ENCODE data around the gene BLOC1S1. TPM values are rescaled to one million over a fixed set of nuclear protein-coding genes. Genes with fewer than 3 reads are reported as not detected.

Gene BLOC1S1
- total RNA-seq, 6 donors from 2014 or later, result 34.6 to 255 (median 139) TPM

DNA sequence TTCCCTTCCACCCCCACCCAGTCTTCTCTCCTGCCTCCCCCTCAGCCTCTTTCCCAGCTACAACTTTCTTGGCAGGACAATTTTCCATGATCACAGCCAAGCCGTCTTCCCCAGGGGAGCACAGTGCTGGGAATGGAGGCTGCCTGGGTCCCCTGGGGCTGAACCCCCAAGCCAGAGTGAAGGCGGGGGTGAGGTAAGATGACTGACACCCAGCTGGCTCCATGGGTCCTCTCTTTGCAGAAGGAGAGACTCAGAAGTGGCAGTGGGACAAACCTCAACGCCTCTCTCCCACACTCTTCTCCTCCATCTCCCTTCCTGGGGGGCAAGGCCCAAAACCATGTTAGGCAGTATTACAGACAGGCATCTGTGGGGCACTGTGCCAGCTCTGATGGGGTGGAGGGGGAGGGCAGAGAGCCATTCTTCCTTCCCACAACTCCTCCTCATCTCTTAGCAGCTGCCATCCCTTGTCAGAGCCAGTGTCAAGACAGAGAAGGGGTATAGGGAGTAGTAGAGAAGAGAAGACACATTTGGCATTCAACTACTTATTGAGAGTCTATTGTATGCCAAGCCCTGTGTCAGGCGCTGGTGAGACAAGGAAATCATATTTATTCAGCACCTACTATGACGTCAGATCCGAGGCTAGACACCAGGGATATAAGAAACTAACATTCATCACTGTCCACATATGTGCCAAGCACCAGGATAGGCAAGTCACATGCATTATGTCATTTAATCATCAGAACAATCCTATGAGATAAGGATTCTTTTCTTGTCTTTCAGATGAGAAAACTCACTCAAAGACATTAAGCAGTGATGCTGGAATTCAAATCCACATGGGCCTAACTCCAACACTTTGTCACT, 11.7 kb upstream of the BLOC1S1 start:
- DNase-seq, result no peak
- Histone ChIP-seq H3K36me3 (no peaks in the 10 kb centered on the region), H3K27ac (no peak overlapping the region), H3K27me3 (no peaks in the 10 kb centered on the region), H3K9me3 (no peaks in the 10 kb centered on the region), H3K4me1 (peaks cover 19 to 24% (median 21%) of the 10 kb centered on the region in 4 donors), H3K4me3 (no peak overlapping the region)
- WGBS, 2 donors, result 78 to 86% methylated on average over 6 of the region's 6 CpGs
- no peak for TF ChIP-seq EP300 (IDR thresholded peaks at IDR 0.05)
- TF ChIP-seq, protein P1, sequence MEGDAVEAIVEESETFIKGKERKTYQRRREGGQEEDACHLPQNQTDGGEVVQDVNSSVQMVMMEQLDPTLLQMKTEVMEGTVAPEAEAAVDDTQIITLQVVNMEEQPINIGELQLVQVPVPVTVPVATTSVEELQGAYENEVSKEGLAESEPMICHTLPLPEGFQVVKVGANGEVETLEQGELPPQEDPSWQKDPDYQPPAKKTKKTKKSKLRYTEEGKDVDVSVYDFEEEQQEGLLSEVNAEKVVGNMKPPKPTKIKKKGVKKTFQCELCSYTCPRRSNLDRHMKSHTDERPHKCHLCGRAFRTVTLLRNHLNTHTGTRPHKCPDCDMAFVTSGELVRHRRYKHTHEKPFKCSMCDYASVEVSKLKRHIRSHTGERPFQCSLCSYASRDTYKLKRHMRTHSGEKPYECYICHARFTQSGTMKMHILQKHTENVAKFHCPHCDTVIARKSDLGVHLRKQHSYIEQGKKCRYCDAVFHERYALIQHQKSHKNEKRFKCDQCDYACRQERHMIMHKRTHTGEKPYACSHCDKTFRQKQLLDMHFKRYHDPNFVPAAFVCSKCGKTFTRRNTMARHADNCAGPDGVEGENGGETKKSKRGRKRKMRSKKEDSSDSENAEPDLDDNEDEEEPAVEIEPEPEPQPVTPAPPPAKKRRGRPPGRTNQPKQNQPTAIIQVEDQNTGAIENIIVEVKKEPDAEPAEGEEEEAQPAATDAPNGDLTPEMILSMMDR (IDR thresholded peaks at IDR 0.05), result no peak
- no peak for TF ChIP-seq POLR2AphosphoS5 (IDR thresholded peaks at IDR 0.05)
- TF ChIP-seq POLR2A (IDR thresholded peaks at IDR 0.05), result no peak
- no peak for ATAC-seq (ENCODE audit: low FRiP score in 2 of 2)

DNA sequence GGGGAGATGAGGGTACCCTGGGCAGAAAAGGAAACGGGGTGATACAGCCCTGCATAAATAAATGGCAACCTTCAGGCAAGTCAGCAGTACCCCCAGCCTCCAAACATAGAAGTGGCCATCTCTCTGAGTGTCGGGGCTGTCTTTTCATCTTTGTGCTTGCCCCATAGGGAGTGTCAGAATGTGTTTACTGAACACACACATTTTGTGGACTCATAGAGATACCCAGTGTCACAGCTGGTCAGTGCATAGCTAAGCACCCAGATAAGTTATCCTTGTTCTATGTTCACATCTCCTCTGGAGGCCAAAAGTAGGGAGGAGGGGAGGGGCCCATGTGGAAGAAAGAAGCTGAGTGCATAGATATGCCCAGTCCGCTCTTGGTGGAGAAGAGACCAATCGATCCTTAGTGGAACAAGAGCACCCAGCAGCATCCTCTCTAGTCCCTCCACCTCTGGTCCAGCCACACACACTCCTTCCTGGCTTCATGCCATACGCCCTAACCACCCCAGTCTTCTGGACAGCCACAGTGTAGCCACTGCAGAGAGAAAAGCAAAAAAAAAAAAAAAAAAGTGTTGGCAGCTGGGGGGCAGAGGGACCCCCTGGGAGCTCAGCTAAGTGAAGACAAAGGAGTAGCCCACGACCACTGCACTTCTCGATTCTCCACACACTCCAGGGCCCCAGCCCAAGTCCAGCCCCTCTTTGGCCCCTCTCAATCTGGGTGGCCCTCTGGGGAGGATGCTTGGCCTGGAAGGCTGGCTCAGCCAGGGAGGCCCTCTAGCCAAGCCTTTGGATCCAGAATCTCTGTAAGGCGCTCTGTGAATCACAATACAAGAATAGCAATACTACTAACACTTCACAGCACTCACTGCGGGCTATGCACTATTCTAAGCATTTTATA, 10.8 kb upstream of the BLOC1S1 start:
- DNase-seq, result no peak

DNA sequence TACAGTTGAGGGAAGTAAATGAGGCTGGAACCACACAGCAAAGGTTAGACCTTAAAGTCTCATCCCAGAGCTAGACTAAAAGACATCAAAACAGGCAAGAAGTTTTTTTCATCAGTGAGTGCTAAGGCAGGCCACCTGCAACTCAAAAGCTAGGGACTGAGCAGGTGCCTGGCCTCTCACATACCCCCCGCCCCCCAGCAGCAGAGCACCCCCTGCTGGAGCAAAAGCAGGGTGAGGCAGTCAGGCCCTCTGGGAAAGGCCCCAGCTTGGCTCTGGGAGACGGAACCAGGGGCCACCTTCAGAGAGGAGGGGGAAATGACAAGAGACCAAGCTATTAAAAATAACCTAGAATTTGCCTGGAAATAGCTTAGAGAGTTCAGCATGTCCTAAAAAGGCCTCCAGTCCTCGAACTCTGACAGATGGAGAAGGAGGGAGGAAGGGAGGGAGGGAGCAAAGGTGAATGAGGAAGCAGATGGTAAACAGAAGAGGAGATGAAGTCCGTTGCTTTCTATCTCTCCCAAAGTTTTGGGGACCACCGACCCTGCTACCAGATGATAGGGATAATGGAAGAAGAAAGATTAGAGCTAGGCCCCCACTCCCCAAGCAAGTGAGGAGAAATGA, 10.0 kb upstream of the BLOC1S1 start:
- peaks cover 22 to 24% (median 23%) of the 10 kb centered on the region in 4 donors for H3K4me1 ChIP-seq
- no peaks in the 10 kb centered on the region for H3K27me3 ChIP-seq
- DNase-seq, result no peak
- ATAC-seq (ENCODE audit: low FRiP score in 2 of 2), result no peak
- TF ChIP-seq, protein P1 (IDR thresholded peaks at IDR 0.05), result peak in 3 of 6 experiments; percentile 13 to 14 (median 13)
- TF ChIP-seq EP300 (IDR thresholded peaks at IDR 0.05), result no peak
- no peak for TF ChIP-seq POLR2A (IDR thresholded peaks at IDR 0.05)
- H3K4me3 ChIP-seq, result peak overlapping the region in 2 of 4 donors; percentile 1 to 84
- H3K36me3 ChIP-seq, result no peaks in the 10 kb centered on the region
- H3K9me3 ChIP-seq, result no peaks in the 10 kb centered on the region
- peak overlapping the region in 1 of 4 donors; percentile 13 for H3K27ac ChIP-seq
- 46 to 54% methylated on average over 5 of the region's 5 CpGs for WGBS, 2 donors

More for the DNA sequence above, 10.8 kb upstream of the BLOC1S1 start:
- H3K27ac ChIP-seq, result no peak overlapping the region
- TF ChIP-seq POLR2AphosphoS5 (IDR thresholded peaks at IDR 0.05), result no peak
- TF ChIP-seq POLR2A (IDR thresholded peaks at IDR 0.05), result no peak
- TF ChIP-seq, protein P1 (IDR thresholded peaks at IDR 0.05), result no peak
- TF ChIP-seq EP300 (IDR thresholded peaks at IDR 0.05), result no peak
- H3K4me1 ChIP-seq, result peaks cover 22 to 24% (median 23%) of the 10 kb centered on the region in 4 donors
- 75 to 86% methylated on average over 9 of the region's 9 CpGs for WGBS, 2 donors
- no peak overlapping the region for H3K4me3 ChIP-seq
- H3K36me3 ChIP-seq, result no peaks in the 10 kb centered on the region
- H3K27me3 ChIP-seq, result no peaks in the 10 kb centered on the region
- no peaks in the 10 kb centered on the region for H3K9me3 ChIP-seq
- ATAC-seq (ENCODE audit: low FRiP score in 2 of 2), result no peak

DNA sequence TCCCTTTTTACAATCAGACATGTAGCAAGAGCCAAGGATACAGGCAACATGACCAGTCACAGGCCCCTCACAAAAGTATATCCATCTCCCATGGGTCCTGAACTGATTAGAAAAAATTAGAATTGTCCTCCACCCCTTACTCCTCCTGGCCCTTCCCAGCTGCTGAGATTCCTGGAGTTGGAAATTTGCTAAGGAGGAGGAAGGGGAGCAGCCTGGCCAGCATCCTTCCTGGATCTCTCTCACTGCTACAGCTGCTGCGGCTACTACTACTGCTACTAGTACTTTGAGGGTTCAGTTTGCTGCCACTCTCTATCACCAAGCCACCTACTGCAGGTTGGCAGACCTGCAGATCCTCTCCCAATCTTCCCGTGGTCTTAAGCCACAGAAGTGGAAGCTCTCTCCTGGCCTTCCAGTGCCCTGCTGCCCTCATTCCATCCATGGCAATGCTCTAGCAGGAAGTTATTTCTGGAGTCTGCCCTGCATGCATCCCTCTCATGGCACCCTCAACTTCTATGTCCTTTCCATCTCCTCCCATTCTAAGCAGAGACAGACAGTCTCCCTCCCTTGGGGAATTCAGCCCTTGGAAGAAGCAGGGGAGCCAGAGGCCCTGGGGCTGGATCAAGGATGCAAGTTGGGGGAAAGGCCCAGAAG, 9.2 kb upstream of the BLOC1S1 start:
- DNase-seq, result no peak
- peaks cover 22 to 24% (median 23%) of the 10 kb centered on the region in 4 donors for H3K4me1 ChIP-seq
- H3K27ac ChIP-seq, result peak overlapping the region in 2 of 4 donors; percentile 66 to 68
- no peaks in the 10 kb centered on the region for H3K27me3 ChIP-seq
- TF ChIP-seq POLR2A (IDR thresholded peaks at IDR 0.05) (no peak), POLR2AphosphoS5 (IDR thresholded peaks at IDR 0.05) (no peak), EP300 (IDR thresholded peaks at IDR 0.05) (no peak)
- TF ChIP-seq, protein P1 (IDR thresholded peaks at IDR 0.05), result no peak
- no peak for ATAC-seq (ENCODE audit: low FRiP score in 2 of 2)
- H3K4me3 ChIP-seq, result peak overlapping the region in 3 of 4 donors; percentile 53 to 84 (median 70)
- WGBS, 2 donors, result 87 to 91% methylated on average over 2 of the region's 2 CpGs
- H3K36me3 ChIP-seq, result no peaks in the 10 kb centered on the region
- no peaks in the 10 kb centered on the region for H3K9me3 ChIP-seq

Data from upper lobe of left lung (tissue), 6 donors.